Thyroid gland (tissue), 4 donors: ENCODE measurements around the gene TRAF6. TPM values are rescaled to one million over a fixed set of nuclear protein-coding genes. Genes with fewer than 3 reads are reported as not detected.

Experiments used
- DNase-seq, 2 donors: peaks; one replicate each; pipeline ENCODE4 v3.0.0-alpha.2; 2019
- H3K27ac ChIP-seq, 3 donors: fragments of 200-600 bp; sonication (generic); 1 replicate in 2 of 3; 2 replicates in 1 of 3; pipeline ENCODE4 v1.5.1; 2016 to 2019; ENCODE audit warnings: mild to moderate bottlenecking in 1 of 3, moderate library complexity in 1 of 3
- H3K27me3 ChIP-seq: fragments of 200-600 bp; sonication (generic); one replicate; pipeline ENCODE4 v1.5.1; 2019
- H3K36me3 ChIP-seq, 2 donors: fragments of 200-600 bp; sonication (generic); one replicate each; pipeline ENCODE4 v1.5.1; 2016 to 2019
- H3K4me1 ChIP-seq, 2 donors: fragments of 200-600 bp; sonication (generic); one replicate each; pipeline ENCODE4 v1.5.1; 2017 to 2019
- H3K4me3 ChIP-seq, 3 donors: fragments of 200-600 bp; sonication (generic); replicated peaks in 1 of 3; 1 replicate in 2 of 3; 2 replicates in 1 of 3; pipeline ENCODE4 v1.5.1; 2016; ENCODE audit warnings: mild to moderate bottlenecking in 1 of 3
- H3K9me3 ChIP-seq: fragments of 200-600 bp; sonication (generic); one replicate; pipeline ENCODE4 v1.5.1; 2017
- CTCF ChIP-seq, 6 experiments: fragments of 200-600 bp in 3 of 6; fragments of 450-650 bp in 3 of 6; sonication (generic) in 3 of 6; IDR thresholded peaks; one replicate each; pipeline ENCODE4 v1.5.1; 2016 to 2019; ENCODE audit warnings: antibody characterized with exemption in 6 of 6, mild to moderate bottlenecking in 2 of 6, inconsistent platforms in 1 of 6, moderate library complexity in 1 of 6
- POLR2A ChIP-seq, 2 donors: fragments of 450-650 bp; IDR thresholded peaks; one replicate each; pipeline ENCODE4 v1.6.1; 2017; ENCODE audit warnings: antibody characterized with exemption in 2 of 2, mild to moderate bottlenecking in 2 of 2, moderate library complexity in 1 of 2
- WGBS, 2 donors: methylation state at CpG; one replicate each; pipeline ENCODE4 v1.1.5; 2017; 5-methylcytosine and 5-hydroxymethylcytosine counted together
- intact Hi-C: fragments of 100-400 bp; cut with DNase I; formaldehyde crosslinking; loops from one replicate; pipeline ENCODE4 v1.15.1; 2023
- total RNA-seq, 4 donors: library from RNA; depleted of rRNA; stranded (reverse); fragments of >200 nt; gene quantifications; one replicate each; pipeline ENCODE4 v1.2.3, GENCODE V29; 2016

The TRAF6 gene
- total RNA-seq, 4 donors from 2014 or later: 16.0 to 30.5 (median 20.9) TPM

- H3K36me3 ChIP-seq: no peaks in the 10 kb centered on the region
- intact Hi-C loops: no loop called here
- TF ChIP-seq CTCF (IDR thresholded peaks at IDR 0.05) (no peak), POLR2A (IDR thresholded peaks at IDR 0.05) (no peak)
- 80 to 92% methylated on average over 1 to 6 of the region's 6 CpGs for WGBS, 2 donors
- no peak for DNase-seq
- H3K4me3 ChIP-seq: no peak overlapping the region
- no peaks in the 10 kb centered on the region for H3K27me3 ChIP-seq
- H3K9me3 ChIP-seq: no peaks in the 10 kb centered on the region
- peaks cover 6 to 21% of the 10 kb centered on the region in 2 donors for H3K4me1 ChIP-seq
- H3K27ac ChIP-seq: no peak overlapping the region
These were observed 59.0 kb downstream of the TRAF6 start for GRCh38 chr11:36451045-36451444.

- H3K27ac ChIP-seq: peak overlapping the region in 1 of 3 donors; percentile 14
- no peaks in the 10 kb centered on the region for H3K27me3 ChIP-seq
- H3K36me3 ChIP-seq: no peaks in the 10 kb centered on the region
- no peak for DNase-seq
- peaks cover 6 to 14% of the 10 kb centered on the region in 2 donors for H3K4me1 ChIP-seq
- TF ChIP-seq CTCF (IDR thresholded peaks at IDR 0.05) (no peak), POLR2A (IDR thresholded peaks at IDR 0.05) (no peak)
- no peaks in the 10 kb centered on the region for H3K9me3 ChIP-seq
- intact Hi-C loops: no loop called here
- WGBS, 2 donors: 37 to 58% methylated on average over 3 of the region's 3 CpGs
- no peak overlapping the region for H3K4me3 ChIP-seq
These were observed 59.9 kb downstream of the TRAF6 start for GRCh38 chr11:36450110-36450572.

GRCh38 chr11:36449561-36450096, 60.4 kb downstream of the TRAF6 start:
- H3K27ac ChIP-seq: peak overlapping the region in 1 of 3 donors; percentile 14
- H3K9me3 ChIP-seq: no peaks in the 10 kb centered on the region
- intact Hi-C loops: no loop called here
- no peaks in the 10 kb centered on the region for H3K27me3 ChIP-seq
- H3K4me1 ChIP-seq: peaks cover 6 to 11% of the 10 kb centered on the region in 2 donors
- H3K36me3 ChIP-seq: no peaks in the 10 kb centered on the region
- TF ChIP-seq POLR2A (IDR thresholded peaks at IDR 0.05): no peak
- no peak for TF ChIP-seq CTCF (IDR thresholded peaks at IDR 0.05)
- H3K4me3 ChIP-seq: no peak overlapping the region
- no peak for DNase-seq
- WGBS, 2 donors: 69 to 85% methylated on average over 5 of the region's 5 CpGs

GRCh38 chr11:36447947-36448346, 62.1 kb downstream of the TRAF6 start:
- Histone ChIP-seq H3K4me1 (peaks cover 6 to 11% of the 10 kb centered on the region in 2 donors), H3K36me3 (no peaks in the 10 kb centered on the region), H3K27ac (no peak overlapping the region), H3K4me3 (no peak overlapping the region), H3K9me3 (no peaks in the 10 kb centered on the region), H3K27me3 (no peaks in the 10 kb centered on the region)
- 57 to 70% methylated on average over 8 of the region's 8 CpGs for WGBS, 2 donors
- no peak for TF ChIP-seq CTCF (IDR thresholded peaks at IDR 0.05)
- no peak for TF ChIP-seq POLR2A (IDR thresholded peaks at IDR 0.05)
- intact Hi-C loops: no loop called here
- peak; percentile 31 to 42 for DNase-seq

- no peak for TF ChIP-seq POLR2A (IDR thresholded peaks at IDR 0.05)
- TF ChIP-seq CTCF (IDR thresholded peaks at IDR 0.05): no peak
- H3K36me3 ChIP-seq: no peaks in the 10 kb centered on the region
- H3K9me3 ChIP-seq: no peaks in the 10 kb centered on the region
- 70 to 71% methylated on average over 2 of the region's 2 CpGs for WGBS, 2 donors
- H3K4me3 ChIP-seq: no peak overlapping the region
- intact Hi-C loops: no loop called here
- H3K4me1 ChIP-seq: peaks cover 6 to 10% of the 10 kb centered on the region in 2 donors
- no peak overlapping the region for H3K27ac ChIP-seq
- no peaks in the 10 kb centered on the region for H3K27me3 ChIP-seq
- DNase-seq: no peak
These were observed 62.6 kb downstream of the TRAF6 start for GRCh38 chr11:36447514-36447913.
